K562 (cell line): ENCODE measurements around the gene ZNF581. TPM values are rescaled to one million over a fixed set of nuclear protein-coding genes. Genes with fewer than 3 reads are reported as not detected.
A peak's percentile ranks its signal among the peaks of the same experiment; 100 is the strongest.

Source experiments
- CBX3 ChIP-seq, 2 experiments: IDR thresholded peaks; 1 replicate in 1 of 2; 2 replicates in 1 of 2; pipeline ENCODE4 v1.6.1; 2012; ENCODE audit warnings: inconsistent platforms in 2 of 2, low read length in 2 of 2, borderline replicate concordance in 1 of 2, control low read depth in 1 of 2
- CBX8 ChIP-seq: fragments of 200-600 bp; sonication (generic); IDR thresholded peaks from 2 replicates; pipeline ENCODE4 v1.6.1; 2012; ENCODE audit warnings: borderline replicate concordance, mixed run types, low read depth, mild to moderate bottlenecking, moderate library complexity, mixed read lengths, low read length, control low read depth, inconsistent platforms; ENCODE audit not compliant: poor library complexity, severe bottlenecking; ENCODE audit errors: extremely low read depth
- COPS2 ChIP-seq: fragments of 450-650 bp; conservative IDR thresholded peaks from 2 replicates; pipeline ENCODE4 v1.6.1; 2016; ENCODE audit warnings: mild to moderate bottlenecking, moderate library complexity
- DMBX1 ChIP-seq: fragments of 250-450 bp; sonication (Bioruptor Pico); IDR thresholded peaks from 2 replicates; pipeline ENCODE4 v1.8.0; 2022; ENCODE audit warnings: inconsistent platforms, mild to moderate bottlenecking, moderate library complexity, borderline replicate concordance
- PCBP2 ChIP-seq: fragments of 200-400 bp; formaldehyde crosslinking; IDR thresholded peaks from 2 replicates; pipeline ENCODE4 v1.6.1; 2018; ENCODE audit warnings: low read length, low read depth, mild to moderate bottlenecking, moderate library complexity; ENCODE audit not compliant: poor library complexity, severe bottlenecking
- SMAD4 ChIP-seq: fragments of 250-450 bp; sonication (Bioruptor Pico); conservative IDR thresholded peaks from 2 replicates; pipeline ENCODE4 v1.8.0; 2021; ENCODE audit warnings: inconsistent platforms, mild to moderate bottlenecking, moderate library complexity
- SRSF7 ChIP-seq: fragments of 200-400 bp; formaldehyde crosslinking; optimal IDR thresholded peaks from 2 replicates; pipeline ENCODE3; 2017; ENCODE audit warnings: mild to moderate bottlenecking, low read depth, low read length
- ZNF197 ChIP-seq: fragments of 200-800 bp; sonication (Bioruptor generic); IDR thresholded peaks from 2 replicates; pipeline ENCODE4 v1.6.1; 2016; ENCODE audit warnings: low read depth, missing genetic modification characterization, missing compliant biosample characterization
- ZNF75A ChIP-seq: fragments of 450-650 bp; formaldehyde crosslinking; IDR thresholded peaks from 2 replicates; pipeline ENCODE4 v1.4.0; 2020; ENCODE audit warnings: mild to moderate bottlenecking
- polyA plus RNA-seq, 8 experiments: library from polyadenylated mRNA; depleted of rRNA in 4 of 8; stranded (reverse) in 5 of 8; unstranded in 3 of 8; fragments of >200 nt; fragmentation: Nextera tagmentation in 2 of 8; fragmentation: Illumina TruSeq in 1 of 8; extraction: Ambion mirVana in 2 of 8; extraction: Trizol in 1 of 8; gene quantifications; 2 replicates each; pipeline versions ENCODE4 v1.2.1 to v1.2.3, GENCODE V29; 2011 to 2014; ENCODE audit warnings: inconsistent platforms in 1 of 8, missing spikeins in 1 of 8
- total RNA-seq, 7 experiments: library from RNA; depleted of rRNA in 6 of 7; stranded (reverse); fragments of >200 nt in 6 of 7; fragmentation: Illumina TruSeq in 2 of 7; extraction: Trizol in 2 of 7; gene quantifications; 2 replicates each; pipeline versions ENCODE4 v1.2.1 to v1.2.3, GENCODE V29; 2011 to 2021; ENCODE audit warnings: low replicate concordance in 1 of 7
- TF ChIP-seq, protein P1 (sequence below): sonication (generic); formaldehyde crosslinking; IDR thresholded peaks from 2 replicates; pipeline ENCODE4 v1.8.1; 2023; ENCODE audit warnings: mild to moderate bottlenecking, missing genetic modification reagents
- TF ChIP-seq, protein P2 (sequence below): sonication (generic); formaldehyde crosslinking; IDR thresholded peaks from 2 replicates; pipeline ENCODE4 v1.8.0; 2022; ENCODE audit warnings: mild to moderate bottlenecking, missing genetic modification reagents
- TF ChIP-seq, protein P3 (sequence below): fragments of 250-450 bp; sonication (Bioruptor Pico); IDR thresholded peaks from 2 replicates; pipeline ENCODE4 v1.4.0; 2020; ENCODE audit warnings: mild to moderate bottlenecking, moderate library complexity
- TF ChIP-seq, protein P4 (sequence below): sonication (generic); formaldehyde crosslinking; IDR thresholded peaks from 2 replicates; pipeline ENCODE4 v1.8.0; 2022; ENCODE audit warnings: mild to moderate bottlenecking, missing genetic modification reagents
- TF ChIP-seq, protein P5 (sequence below): fragments of 200-800 bp; sonication (Bioruptor generic); IDR thresholded peaks from 2 replicates; pipeline ENCODE4 v1.6.1; 2017; ENCODE audit warnings: missing genetic modification characterization, missing compliant biosample characterization

The ZNF581 gene
- total and polyA plus RNA-seq, 9 of the 15 experiments (the other 6 are each of a cell fraction or from before 2014, with no cell fraction given) = 2.4 to 39.4 (median 15.4) TPM

DNA sequence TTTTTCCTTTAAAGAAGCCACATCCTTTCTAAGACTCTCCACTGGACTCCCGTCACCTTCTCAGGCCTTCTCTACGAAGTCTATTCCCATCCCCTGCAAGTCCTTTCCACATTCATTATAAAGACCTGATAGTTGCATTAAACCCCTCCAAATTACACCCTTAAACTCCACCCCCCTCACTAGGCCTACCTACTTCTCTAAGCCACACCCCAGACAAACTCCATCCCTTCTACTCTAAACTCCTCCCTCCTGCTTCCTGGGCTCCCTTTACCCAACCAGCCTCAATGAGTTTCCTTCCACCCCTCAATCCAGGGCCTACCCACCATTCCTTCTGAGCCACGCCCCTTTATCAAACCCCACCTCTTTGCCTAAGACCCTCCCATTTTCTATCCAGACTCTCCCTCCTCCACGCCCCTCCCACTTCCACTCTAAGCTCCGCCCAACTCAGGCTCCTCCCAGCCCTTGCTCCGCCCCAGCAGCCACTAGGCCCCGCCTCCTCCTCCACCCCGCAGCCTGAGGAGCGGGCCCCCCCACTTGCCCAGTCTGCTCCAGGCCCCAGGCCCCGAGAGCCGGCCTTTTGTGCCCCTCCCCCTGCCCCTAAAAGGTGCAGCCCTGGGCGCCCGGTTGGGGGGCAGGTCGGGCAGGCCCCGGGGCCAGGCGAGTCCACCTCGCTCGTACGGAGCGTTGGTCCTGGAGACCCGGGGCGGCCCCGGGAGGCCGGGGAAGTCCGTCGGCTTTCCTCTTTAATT lies 44.6 kb upstream of the ZNF581 start (continued):
- TF ChIP-seq CBX8 (no peak), PCBP2 (no peak), ZNF197 (CRISPR knock-in tag) (no peak), SRSF7 (no peak), DMBX1 (no peak), ZNF75A (CRISPR knock-in tag) (no peak), SMAD4 (CRISPR knock-in tag) (peak; percentile 50; the same call in 1 of the 2 replicates), CBX3 (IDR thresholded peaks at IDR 0.05; ENCODE audit: borderline replicate concordance in 1 of 2, low read length in 2 of 2) (no peak), COPS2 (no peak)
- TF ChIP-seq, protein P1, sequence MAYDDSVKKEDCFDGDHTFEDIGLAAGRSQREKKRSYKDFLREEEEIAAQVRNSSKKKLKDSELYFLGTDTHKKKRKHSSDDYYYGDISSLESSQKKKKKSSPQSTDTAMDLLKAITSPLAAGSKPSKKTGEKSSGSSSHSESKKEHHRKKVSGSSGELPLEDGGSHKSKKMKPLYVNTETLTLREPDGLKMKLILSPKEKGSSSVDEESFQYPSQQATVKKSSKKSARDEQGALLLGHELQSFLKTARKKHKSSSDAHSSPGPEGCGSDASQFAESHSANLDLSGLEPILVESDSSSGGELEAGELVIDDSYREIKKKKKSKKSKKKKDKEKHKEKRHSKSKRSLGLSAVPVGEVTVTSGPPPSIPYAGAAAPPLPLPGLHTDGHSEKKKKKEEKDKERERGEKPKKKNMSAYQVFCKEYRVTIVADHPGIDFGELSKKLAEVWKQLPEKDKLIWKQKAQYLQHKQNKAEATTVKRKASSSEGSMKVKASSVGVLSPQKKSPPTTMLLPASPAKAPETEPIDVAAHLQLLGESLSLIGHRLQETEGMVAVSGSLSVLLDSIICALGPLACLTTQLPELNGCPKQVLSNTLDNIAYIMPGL (CRISPR knock-in tag) = no peak
- TF ChIP-seq, protein P2, sequence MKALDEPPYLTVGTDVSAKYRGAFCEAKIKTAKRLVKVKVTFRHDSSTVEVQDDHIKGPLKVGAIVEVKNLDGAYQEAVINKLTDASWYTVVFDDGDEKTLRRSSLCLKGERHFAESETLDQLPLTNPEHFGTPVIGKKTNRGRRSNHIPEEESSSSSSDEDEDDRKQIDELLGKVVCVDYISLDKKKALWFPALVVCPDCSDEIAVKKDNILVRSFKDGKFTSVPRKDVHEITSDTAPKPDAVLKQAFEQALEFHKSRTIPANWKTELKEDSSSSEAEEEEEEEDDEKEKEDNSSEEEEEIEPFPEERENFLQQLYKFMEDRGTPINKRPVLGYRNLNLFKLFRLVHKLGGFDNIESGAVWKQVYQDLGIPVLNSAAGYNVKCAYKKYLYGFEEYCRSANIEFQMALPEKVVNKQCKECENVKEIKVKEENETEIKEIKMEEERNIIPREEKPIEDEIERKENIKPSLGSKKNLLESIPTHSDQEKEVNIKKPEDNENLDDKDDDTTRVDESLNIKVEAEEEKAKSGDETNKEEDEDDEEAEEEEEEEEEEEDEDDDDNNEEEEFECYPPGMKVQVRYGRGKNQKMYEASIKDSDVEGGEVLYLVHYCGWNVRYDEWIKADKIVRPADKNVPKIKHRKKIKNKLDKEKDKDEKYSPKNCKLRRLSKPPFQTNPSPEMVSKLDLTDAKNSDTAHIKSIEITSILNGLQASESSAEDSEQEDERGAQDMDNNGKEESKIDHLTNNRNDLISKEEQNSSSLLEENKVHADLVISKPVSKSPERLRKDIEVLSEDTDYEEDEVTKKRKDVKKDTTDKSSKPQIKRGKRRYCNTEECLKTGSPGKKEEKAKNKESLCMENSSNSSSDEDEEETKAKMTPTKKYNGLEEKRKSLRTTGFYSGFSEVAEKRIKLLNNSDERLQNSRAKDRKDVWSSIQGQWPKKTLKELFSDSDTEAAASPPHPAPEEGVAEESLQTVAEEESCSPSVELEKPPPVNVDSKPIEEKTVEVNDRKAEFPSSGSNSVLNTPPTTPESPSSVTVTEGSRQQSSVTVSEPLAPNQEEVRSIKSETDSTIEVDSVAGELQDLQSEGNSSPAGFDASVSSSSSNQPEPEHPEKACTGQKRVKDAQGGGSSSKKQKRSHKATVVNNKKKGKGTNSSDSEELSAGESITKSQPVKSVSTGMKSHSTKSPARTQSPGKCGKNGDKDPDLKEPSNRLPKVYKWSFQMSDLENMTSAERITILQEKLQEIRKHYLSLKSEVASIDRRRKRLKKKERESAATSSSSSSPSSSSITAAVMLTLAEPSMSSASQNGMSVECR (CRISPR knock-in tag) = no peak
- TF ChIP-seq, protein P3, sequence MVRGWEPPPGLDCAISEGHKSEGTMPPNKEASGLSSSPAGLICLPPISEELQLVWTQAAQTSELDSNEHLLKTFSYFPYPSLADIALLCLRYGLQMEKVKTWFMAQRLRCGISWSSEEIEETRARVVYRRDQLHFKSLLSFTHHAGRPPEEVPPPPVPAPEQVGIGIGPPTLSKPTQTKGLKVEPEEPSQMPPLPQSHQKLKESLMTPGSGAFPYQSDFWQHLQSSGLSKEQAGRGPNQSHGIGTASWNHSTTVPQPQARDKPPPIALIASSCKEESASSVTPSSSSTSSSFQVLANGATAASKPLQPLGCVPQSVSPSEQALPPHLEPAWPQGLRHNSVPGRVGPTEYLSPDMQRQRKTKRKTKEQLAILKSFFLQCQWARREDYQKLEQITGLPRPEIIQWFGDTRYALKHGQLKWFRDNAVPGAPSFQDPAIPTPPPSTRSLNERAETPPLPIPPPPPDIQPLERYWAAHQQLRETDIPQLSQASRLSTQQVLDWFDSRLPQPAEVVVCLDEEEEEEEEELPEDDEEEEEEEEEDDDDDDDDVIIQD (CRISPR knock-in tag) = no peak
- TF ChIP-seq, protein P4, sequence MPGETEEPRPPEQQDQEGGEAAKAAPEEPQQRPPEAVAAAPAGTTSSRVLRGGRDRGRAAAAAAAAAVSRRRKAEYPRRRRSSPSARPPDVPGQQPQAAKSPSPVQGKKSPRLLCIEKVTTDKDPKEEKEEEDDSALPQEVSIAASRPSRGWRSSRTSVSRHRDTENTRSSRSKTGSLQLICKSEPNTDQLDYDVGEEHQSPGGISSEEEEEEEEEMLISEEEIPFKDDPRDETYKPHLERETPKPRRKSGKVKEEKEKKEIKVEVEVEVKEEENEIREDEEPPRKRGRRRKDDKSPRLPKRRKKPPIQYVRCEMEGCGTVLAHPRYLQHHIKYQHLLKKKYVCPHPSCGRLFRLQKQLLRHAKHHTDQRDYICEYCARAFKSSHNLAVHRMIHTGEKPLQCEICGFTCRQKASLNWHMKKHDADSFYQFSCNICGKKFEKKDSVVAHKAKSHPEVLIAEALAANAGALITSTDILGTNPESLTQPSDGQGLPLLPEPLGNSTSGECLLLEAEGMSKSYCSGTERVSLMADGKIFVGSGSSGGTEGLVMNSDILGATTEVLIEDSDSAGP (CRISPR knock-in tag) = peak; percentile 87
- TF ChIP-seq, protein P5, sequence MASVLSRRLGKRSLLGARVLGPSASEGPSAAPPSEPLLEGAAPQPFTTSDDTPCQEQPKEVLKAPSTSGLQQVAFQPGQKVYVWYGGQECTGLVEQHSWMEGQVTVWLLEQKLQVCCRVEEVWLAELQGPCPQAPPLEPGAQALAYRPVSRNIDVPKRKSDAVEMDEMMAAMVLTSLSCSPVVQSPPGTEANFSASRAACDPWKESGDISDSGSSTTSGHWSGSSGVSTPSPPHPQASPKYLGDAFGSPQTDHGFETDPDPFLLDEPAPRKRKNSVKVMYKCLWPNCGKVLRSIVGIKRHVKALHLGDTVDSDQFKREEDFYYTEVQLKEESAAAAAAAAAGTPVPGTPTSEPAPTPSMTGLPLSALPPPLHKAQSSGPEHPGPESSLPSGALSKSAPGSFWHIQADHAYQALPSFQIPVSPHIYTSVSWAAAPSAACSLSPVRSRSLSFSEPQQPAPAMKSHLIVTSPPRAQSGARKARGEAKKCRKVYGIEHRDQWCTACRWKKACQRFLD (CRISPR knock-in tag) = no peak
